GM18505 (cell line): ENCODE data around the gene TNFRSF18.
"Not testable (repeated sequence)": the region's sequence is repeated elsewhere in the genome, so short reads cannot be mapped to it uniquely, and the experiment has no call there.

Experiments used
- ATAC-seq: cut with Tn5 transposase; IDR thresholded peaks from one replicate; pipeline ENCODE4 v1.9.1; 2021; ENCODE audit not compliant: unreplicated experiment
- POLR2A ChIP-seq: IDR thresholded peaks from 4 replicates; pipeline ENCODE4 v1.6.1; 2011; ENCODE audit warnings: borderline replicate concordance; ENCODE audit not compliant: insufficient read depth, insufficient read length; ENCODE audit errors: extremely low read depth

Gene TNFRSF18

GRCh38 chr1:1182491-1183220, 23.7 kb downstream of the TNFRSF18 start:
- no peak for TF ChIP-seq POLR2A
- ATAC-seq, result no peak

- no peak for TF ChIP-seq POLR2A
- no peak for ATAC-seq
These were observed 24.4 kb downstream of the TNFRSF18 start for GRCh38 chr1:1181938-1182410.

- no peak for ATAC-seq
- no peak for TF ChIP-seq POLR2A
These were observed 25.1 kb downstream of the TNFRSF18 start for GRCh38 chr1:1181129-1181937.

GRCh38 chr1:1179983-1180861, 26.2 kb downstream of the TNFRSF18 start:
- no peak for TF ChIP-seq POLR2A
- no peak for ATAC-seq

- no peak for TF ChIP-seq POLR2A
- ATAC-seq, result no peak
These were observed 26.9 kb downstream of the TNFRSF18 start for GRCh38 chr1:1179346-1179982.

- ATAC-seq, result no peak
These were observed 27.5 kb downstream of the TNFRSF18 start for GRCh38 chr1:1178794-1179331.

GRCh38 chr1:1177452-1178206, 28.8 kb downstream of the TNFRSF18 start:
- ATAC-seq, result no peak
- no peak for TF ChIP-seq POLR2A

More at GRCh38 chr1:1178794-1179331, 27.5 kb downstream of the TNFRSF18 start:
- TF ChIP-seq POLR2A, result no peak

- TF ChIP-seq POLR2A, result no peak
- ATAC-seq, result no peak
These were observed 29.5 kb downstream of the TNFRSF18 start for GRCh38 chr1:1176931-1177330.

- not testable (repeated sequence) for ATAC-seq
These were observed 30.2 kb downstream of the TNFRSF18 start for GRCh38 chr1:1176063-1176761.

GRCh38 chr1:1175221-1176062, 30.9 kb downstream of the TNFRSF18 start:
- no peak for ATAC-seq
- no peak for TF ChIP-seq POLR2A
